IMR-90 (cell line): ENCODE measurements around the gene NBEA.

Experiments
- BHLHE40 ChIP-seq: fragments of 150-350 bp; IDR thresholded peaks from 2 replicates; pipeline ENCODE4 v1.6.1; 2016; ENCODE audit warnings: mild to moderate bottlenecking, low read depth, low read length
- CTCF ChIP-seq: conservative IDR thresholded peaks from 2 replicates; pipeline ENCODE4 v1.5.1; 2012; ENCODE audit warnings: mild to moderate bottlenecking, low read depth, low read length, improper control_type of control experiment
- MAZ ChIP-seq: IDR thresholded peaks from 2 replicates; pipeline ENCODE4 v1.6.1; 2012; ENCODE audit warnings: low read depth, mild to moderate bottlenecking, low read length, improper control_type of control experiment, moderate library complexity, borderline replicate concordance
- MXI1 ChIP-seq: IDR thresholded peaks from 2 replicates; pipeline ENCODE4 v1.6.1; 2012; ENCODE audit warnings: low read depth, mild to moderate bottlenecking, low read length, moderate library complexity, borderline replicate concordance
- POLR2A ChIP-seq: IDR thresholded peaks from 2 replicates; pipeline ENCODE4 v1.6.1; 2012; ENCODE audit warnings: mild to moderate bottlenecking, low read depth, low read length

- no peak for TF ChIP-seq POLR2A
- no peak for TF ChIP-seq CTCF
- TF ChIP-seq MXI1 = no peak
- TF ChIP-seq MAZ = no peak
- no peak for TF ChIP-seq BHLHE40
Observed at GRCh38 chr13:35598790-35599369, 656.8 kb downstream of the NBEA start.
